Mucosa of rectum (tissue), 2 donors: Measurements from ENCODE around the gene AADACL4.

Experiments
- H3K27ac ChIP-seq, 2 donors: one replicate each; pipeline ENCODE4 v1.7.0; 2013; ENCODE audit warnings: inconsistent platforms in 2 of 2, low read depth in 2 of 2, low read length in 2 of 2
- H3K27me3 ChIP-seq, 2 donors: one replicate each; pipeline ENCODE4 v1.7.0; 2013; ENCODE audit warnings: low read length in 2 of 2; ENCODE audit not compliant: control insufficient read depth in 2 of 2, insufficient read depth in 2 of 2
- H3K36me3 ChIP-seq, 2 donors: one replicate each; pipeline ENCODE4 v1.7.0; 2013; ENCODE audit warnings: low read length in 2 of 2; ENCODE audit not compliant: control insufficient read depth in 2 of 2, insufficient read depth in 2 of 2
- H3K4me1 ChIP-seq, 2 donors: one replicate each; pipeline ENCODE4 v1.7.0; 2013; ENCODE audit warnings: low read length in 2 of 2, mild to moderate bottlenecking in 1 of 2; ENCODE audit not compliant: control insufficient read depth in 2 of 2, insufficient read depth in 2 of 2
- H3K4me3 ChIP-seq, 2 donors: one replicate each; pipeline ENCODE4 v1.7.0; 2013; ENCODE audit warnings: low read length in 2 of 2
- H3K9ac ChIP-seq, 2 donors: one replicate each; pipeline ENCODE4 v1.7.0; 2013; ENCODE audit warnings: low read length in 2 of 2, low read depth in 1 of 2, mild to moderate bottlenecking in 1 of 2
- H3K9me3 ChIP-seq, 2 donors: one replicate each; pipeline ENCODE4 v1.7.0; 2013; ENCODE audit warnings: low read length in 2 of 2; ENCODE audit not compliant: control insufficient read depth in 2 of 2
- donor health status: healthy.
- donor health status: Normal muscosa, but diverticular disease.

The AADACL4 gene

DNA sequence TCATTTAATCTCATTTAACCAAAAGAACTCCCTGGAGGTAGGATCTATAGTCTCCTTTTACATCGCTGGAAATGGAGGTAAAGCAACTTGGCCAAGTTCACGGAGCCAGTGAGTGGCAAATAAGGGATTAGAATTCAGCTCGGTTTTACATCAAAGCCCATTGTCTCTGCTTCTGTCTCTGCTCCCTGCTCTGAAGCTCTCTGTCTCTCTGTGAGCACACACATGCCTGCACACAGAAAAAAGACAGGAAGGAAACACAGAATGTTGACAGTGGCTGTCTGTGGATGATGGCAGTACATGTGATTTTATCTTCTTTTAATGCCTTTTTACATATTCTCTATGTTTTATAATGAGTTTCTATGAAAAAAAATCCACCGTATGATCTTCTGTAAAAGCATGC, 17.0 kb upstream of the AADACL4 start:
- Histone ChIP-seq H3K9ac (no peak overlapping the region), H3K27me3 (no peaks in the 10 kb centered on the region), H3K36me3 (no peaks in the 10 kb centered on the region), H3K27ac (no peak overlapping the region), H3K9me3 (no peaks in the 10 kb centered on the region), H3K4me1 (no peaks in the 10 kb centered on the region), H3K4me3 (no peak overlapping the region)

DNA sequence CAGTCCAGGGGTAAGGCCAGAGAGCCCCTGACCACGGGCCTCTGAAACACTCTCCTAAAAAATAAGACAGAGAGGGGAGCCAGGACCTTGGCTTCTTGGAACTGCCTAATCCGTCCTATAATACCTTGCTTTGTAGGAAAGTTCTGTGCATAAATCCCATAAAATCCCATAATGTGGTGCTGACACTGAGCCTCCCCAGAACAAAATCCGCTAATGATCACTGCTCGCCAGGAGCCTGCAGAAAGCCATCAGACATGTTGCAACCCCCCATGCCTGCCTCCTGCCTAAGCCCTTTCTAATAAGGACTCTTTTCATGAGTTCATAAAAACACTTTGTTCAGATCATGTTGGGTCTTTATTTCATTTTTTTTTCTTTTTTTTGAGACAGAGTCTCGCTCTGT, 16.6 kb upstream of the AADACL4 start:
- Histone ChIP-seq H3K4me3 (no peak overlapping the region), H3K27me3 (no peaks in the 10 kb centered on the region), H3K27ac (no peak overlapping the region), H3K36me3 (no peaks in the 10 kb centered on the region), H3K9ac (no peak overlapping the region), H3K9me3 (no peaks in the 10 kb centered on the region), H3K4me1 (no peaks in the 10 kb centered on the region)

DNA sequence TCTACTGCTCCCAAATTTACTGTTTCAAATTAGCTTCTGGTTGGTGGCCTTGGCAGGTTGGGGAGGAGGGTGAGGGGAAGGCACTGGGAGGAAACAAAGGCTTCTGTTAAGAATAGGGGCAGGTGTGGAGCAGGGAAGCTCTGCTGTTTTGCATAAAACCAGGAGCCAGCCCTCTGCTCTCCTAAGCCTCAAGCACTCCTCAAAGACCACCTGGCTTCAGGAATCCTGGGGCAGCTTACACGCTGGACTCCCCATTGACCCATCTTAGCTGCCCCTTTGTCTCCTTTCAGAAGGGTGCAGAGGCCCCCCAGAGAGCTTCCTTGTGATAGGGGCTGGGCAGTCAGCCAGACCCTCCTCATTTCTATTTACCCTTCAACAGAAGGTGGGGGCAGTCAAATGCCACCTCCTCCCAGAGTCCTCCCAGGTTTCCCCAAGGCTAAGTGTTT, 14.4 kb upstream of the AADACL4 start:
- Histone ChIP-seq H3K9me3 (no peaks in the 10 kb centered on the region), H3K27me3 (no peaks in the 10 kb centered on the region), H3K27ac (no peak overlapping the region), H3K4me1 (no peaks in the 10 kb centered on the region), H3K9ac (no peak overlapping the region), H3K4me3 (no peak overlapping the region), H3K36me3 (no peaks in the 10 kb centered on the region)

DNA sequence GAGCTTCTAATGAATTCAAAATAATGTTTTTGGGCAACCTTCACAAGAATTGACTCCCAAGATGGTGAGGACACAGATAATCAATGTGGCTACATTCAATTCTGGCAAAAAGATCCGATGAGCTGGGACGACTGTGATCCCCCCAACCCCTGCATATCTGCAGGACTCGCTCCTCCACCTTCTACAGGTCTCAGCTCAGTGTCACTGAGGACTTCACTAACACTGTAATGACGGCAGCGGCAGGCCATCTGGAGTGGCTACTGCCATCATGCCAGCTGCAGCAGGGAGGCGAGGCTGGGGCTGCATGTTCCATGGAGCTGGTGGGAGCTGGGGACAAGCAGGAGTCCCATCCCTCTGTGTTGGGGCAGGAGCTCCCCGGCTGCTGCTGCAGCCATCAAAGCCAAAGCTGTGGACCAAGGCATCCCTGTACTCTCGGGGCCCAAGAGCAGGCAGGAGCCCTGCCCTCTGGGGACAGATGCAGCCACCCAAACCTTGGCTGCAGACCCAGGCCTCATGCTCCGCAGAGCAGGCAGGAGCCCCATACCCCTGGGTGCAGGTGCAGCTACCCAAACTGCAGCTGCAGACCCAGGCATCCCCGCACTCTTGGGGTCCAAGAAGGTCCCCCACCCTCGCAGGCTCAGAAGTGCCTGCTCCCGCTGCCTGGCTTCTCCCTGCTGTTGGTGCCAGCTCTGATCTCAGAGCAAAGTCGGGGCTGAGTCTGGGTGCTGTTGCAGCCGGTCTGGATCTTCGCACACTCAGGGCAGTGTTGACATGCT, 13.7 kb upstream of the AADACL4 start:
- Histone ChIP-seq H3K4me1 (no peaks in the 10 kb centered on the region), H3K36me3 (no peaks in the 10 kb centered on the region), H3K9me3 (no peaks in the 10 kb centered on the region), H3K27me3 (no peaks in the 10 kb centered on the region), H3K27ac (no peak overlapping the region), H3K4me3 (no peak overlapping the region), H3K9ac (no peak overlapping the region)

DNA sequence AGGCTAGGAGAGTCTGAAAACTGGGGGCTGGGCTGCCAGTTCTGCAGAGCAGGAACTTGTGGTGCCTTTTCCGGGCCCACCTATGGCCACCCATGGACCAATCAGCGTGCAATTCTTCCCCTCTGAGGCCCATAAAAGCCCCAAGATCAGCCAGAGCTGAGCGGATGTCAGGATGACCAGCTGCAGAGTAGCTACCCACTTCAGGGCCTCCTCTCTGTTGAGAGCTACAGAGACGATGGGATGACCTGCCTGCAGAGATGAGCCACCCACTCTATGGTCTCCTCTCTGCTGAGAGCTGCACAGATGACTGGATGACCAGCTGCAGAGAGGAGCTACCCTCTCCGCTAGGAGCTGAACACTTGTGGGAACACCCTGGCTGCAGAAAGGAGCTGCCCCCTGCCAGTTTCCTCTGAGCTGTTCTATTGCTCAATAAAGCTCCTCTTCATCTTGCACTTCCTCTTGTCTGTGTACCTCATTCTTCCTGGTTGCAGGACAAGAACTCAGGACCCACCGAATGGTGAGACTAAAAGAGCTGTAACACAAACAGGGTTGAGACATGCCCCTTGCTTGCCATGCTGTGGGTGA, 12.8 kb upstream of the AADACL4 start:
- no peaks in the 10 kb centered on the region for H3K9me3 ChIP-seq
- no peaks in the 10 kb centered on the region for H3K36me3 ChIP-seq
- no peaks in the 10 kb centered on the region for H3K4me1 ChIP-seq
- no peak overlapping the region for H3K4me3 ChIP-seq
- H3K9ac ChIP-seq: no peak overlapping the region
- no peaks in the 10 kb centered on the region for H3K27me3 ChIP-seq
- no peak overlapping the region for H3K27ac ChIP-seq

DNA sequence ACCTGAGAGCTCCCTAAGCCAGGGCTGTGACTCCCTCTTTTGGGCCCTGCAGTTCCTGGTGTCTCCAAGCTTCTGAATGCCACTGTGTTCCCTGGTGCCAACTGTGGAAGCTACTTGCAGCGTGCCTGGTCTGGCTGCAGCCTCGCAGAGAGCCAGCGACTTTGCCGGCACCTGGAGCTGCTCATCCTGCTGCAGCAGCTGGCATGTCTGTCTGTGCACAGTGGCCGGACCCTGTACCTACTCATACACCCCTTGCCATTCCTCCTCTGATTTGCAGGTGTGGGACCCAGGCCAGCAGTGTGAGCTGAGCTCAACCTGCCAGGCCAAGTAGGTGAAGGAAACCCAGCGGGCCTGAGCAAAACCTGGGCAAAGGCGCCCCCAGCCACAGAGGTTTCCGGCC, 12.3 kb upstream of the AADACL4 start:
- Histone ChIP-seq H3K27me3 (no peaks in the 10 kb centered on the region), H3K36me3 (no peaks in the 10 kb centered on the region), H3K4me3 (no peak overlapping the region), H3K9ac (no peak overlapping the region), H3K27ac (no peak overlapping the region), H3K4me1 (no peaks in the 10 kb centered on the region), H3K9me3 (no peaks in the 10 kb centered on the region)

DNA sequence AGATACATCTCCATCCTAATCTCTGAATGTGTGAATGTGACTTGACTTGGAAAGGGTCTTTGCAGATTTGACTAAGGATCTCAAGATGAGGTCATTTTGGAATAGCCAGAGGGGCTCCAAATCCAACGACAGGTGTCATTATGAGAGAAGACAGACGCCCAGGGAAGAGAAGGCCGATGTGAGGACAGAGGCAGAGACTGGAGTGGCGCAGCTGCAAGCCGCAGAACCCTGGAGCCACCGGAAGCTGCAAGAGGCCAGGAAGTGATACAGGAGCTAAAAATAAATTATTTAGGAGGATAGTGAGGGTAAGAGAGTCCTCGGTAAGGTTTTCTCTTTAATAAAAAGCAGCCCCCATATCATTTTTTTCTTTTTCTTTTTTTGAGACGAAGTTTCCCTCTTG, 9.7 kb upstream of the AADACL4 start:
- peaks cover 0 to under 1% of the 10 kb centered on the region in 2 donors for H3K9me3 ChIP-seq
- H3K27me3 ChIP-seq: no peaks in the 10 kb centered on the region
- H3K9ac ChIP-seq: no peak overlapping the region
- H3K4me1 ChIP-seq: no peaks in the 10 kb centered on the region
- H3K36me3 ChIP-seq: no peaks in the 10 kb centered on the region
- no peak overlapping the region for H3K4me3 ChIP-seq
- no peak overlapping the region for H3K27ac ChIP-seq

DNA sequence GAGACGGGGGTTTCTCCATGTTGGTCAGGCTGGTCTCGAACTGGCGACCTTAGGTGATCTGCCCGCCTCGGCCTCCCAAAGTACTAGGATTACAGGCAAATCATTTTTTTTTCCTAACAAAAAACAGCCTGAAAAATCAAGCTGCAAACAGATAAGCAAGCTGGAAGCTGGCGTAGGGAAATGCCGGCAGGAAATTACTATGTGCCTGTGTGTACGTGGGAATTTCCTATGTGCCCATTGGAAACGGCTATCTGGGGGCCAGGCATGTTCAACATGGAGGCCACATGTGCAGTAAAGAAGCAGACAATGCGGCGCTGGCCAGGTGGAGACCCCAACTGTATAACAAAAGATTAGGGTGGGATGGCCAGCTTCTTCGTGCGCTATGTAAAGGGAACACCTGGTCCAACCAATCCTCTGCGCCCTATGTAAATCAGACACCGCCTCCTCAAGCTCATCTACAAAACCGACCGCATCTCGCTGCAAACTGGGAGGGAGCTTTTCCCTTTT, 9.1 kb upstream of the AADACL4 start:
- Histone ChIP-seq H3K9me3 (peaks cover 0 to 6% of the 10 kb centered on the region in 2 donors), H3K9ac (no peak overlapping the region), H3K27me3 (no peaks in the 10 kb centered on the region), H3K4me1 (no peaks in the 10 kb centered on the region), H3K36me3 (no peaks in the 10 kb centered on the region), H3K27ac (no peak overlapping the region), H3K4me3 (no peak overlapping the region)

DNA sequence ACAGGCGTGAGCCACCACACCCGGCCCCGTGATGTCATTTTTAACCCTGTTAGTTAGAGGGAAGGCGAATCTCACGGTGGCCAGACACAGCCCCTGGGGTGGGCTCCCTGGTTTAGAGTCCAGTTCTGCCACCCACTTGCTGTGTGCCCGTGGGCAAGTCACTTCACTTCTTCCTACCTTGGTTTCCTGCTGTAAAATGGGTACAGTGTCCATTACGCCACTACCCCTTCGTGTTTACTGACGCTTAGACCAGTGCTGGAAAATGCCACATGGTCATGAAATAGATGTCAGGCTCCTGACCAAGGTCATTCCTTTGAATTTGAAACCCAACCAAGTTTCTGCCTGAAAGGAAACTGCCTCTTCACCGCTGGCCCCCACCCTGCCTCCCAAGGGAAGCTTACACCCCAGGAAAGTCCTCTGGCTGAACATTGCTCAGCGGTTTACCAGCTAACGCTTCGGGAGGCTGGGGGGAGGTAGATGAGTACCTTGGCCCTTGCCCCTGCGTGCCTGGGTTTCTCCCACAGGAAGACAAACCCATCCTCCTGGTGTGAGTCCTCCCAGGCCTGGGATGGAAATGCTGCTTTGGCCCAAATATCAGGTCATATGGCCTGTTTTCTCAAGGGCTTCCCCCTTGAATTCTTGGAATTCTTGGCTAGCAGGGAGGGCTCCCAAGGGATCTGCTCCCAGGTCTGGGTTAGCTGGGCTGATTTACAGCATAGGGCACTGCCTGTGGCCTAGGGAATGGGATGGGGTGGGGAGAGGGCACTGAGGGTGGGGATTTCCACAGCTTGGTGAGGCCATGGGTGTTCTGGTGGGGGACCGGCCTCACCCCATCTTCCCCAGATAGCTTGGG, 7.6 kb upstream of the AADACL4 start:
- Histone ChIP-seq H3K9ac (no peak overlapping the region), H3K27ac (no peak overlapping the region), H3K4me3 (no peak overlapping the region), H3K36me3 (no peaks in the 10 kb centered on the region), H3K9me3 (peaks cover 4 to 12% of the 10 kb centered on the region in 2 donors), H3K27me3 (no peaks in the 10 kb centered on the region), H3K4me1 (no peaks in the 10 kb centered on the region)

DNA sequence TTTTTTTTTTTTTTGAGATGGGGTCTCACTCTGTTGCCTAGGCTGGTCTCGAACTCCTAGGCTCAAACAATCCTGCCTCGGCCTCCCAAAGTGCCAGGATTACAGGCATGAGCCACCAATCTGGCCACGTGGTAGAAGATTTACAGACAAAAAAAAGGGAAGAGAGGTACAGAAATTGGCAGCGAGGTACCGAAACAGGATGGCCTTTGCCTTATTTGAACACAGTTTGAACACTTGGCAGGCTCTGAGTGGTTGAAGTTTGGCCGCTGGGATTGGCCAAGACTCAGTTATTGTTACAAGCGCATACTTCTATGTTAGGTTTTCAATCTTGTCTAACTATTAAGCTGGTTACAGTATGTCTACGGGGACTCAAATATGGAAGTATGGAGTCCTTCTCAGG, 6.2 kb upstream of the AADACL4 start:
- H3K27me3 ChIP-seq: no peaks in the 10 kb centered on the region
- no peak overlapping the region for H3K27ac ChIP-seq
- no peaks in the 10 kb centered on the region for H3K4me1 ChIP-seq
- no peak overlapping the region for H3K4me3 ChIP-seq
- H3K36me3 ChIP-seq: no peaks in the 10 kb centered on the region
- H3K9me3 ChIP-seq: peaks cover 4 to 12% of the 10 kb centered on the region in 2 donors
- no peak overlapping the region for H3K9ac ChIP-seq
